Esophagus squamous epithelium (tissue), 5 donors: Measurements from ENCODE around the gene AK9. TPM values are rescaled to one million over a fixed set of nuclear protein-coding genes. Genes with fewer than 3 reads are reported as not detected.

Experiments used
- DNase-seq: peaks from one replicate; lab custom pipeline; 2025; lab: John Stamatoyannopoulos, UW
- H3K27ac ChIP-seq, 4 donors: fragments of 200-600 bp; sonication (generic); one replicate each; pipeline ENCODE4 v1.5.1; 2016 to 2019; ENCODE audit warnings: mild to moderate bottlenecking in 1 of 4
- H3K27me3 ChIP-seq, 4 donors: fragments of 200-600 bp; sonication (generic); 1 replicate in 3 of 4; 2 replicates in 1 of 4; pipeline versions ENCODE4 v1.5.1 to v1.6.0; 2017 to 2021; ENCODE audit warnings: antibody characterized with exemption in 1 of 4
- H3K36me3 ChIP-seq, 3 donors: fragments of 200-600 bp; sonication (generic); one replicate each; pipeline ENCODE4 v1.5.1; 2016 to 2019
- H3K4me1 ChIP-seq, 3 donors: fragments of 200-600 bp; sonication (generic); one replicate each; pipeline ENCODE4 v1.5.1; 2017 to 2019
- H3K4me3 ChIP-seq, 4 donors: fragments of 200-600 bp; sonication (generic); 1 replicate in 3 of 4; 2 replicates in 1 of 4; pipeline ENCODE4 v1.5.1; 2016 to 2019; ENCODE audit warnings: mild to moderate bottlenecking in 2 of 4, moderate library complexity in 1 of 4
- H3K9me3 ChIP-seq, 3 donors: fragments of 200-600 bp; sonication (generic); one replicate each; pipeline ENCODE4 v1.5.1; 2016 to 2019
- POLR2A ChIP-seq, 4 donors: fragments of 450-650 bp; IDR thresholded peaks; one replicate each; pipeline ENCODE4 v1.6.1; 2017; ENCODE audit warnings: antibody characterized with exemption in 4 of 4, mild to moderate bottlenecking in 4 of 4, moderate library complexity in 3 of 4
- WGBS, 2 donors: methylation state at CpG; one replicate each; pipeline ENCODE4 v1.1.5; 2018; 5-methylcytosine and 5-hydroxymethylcytosine counted together
- intact Hi-C: fragments of 100-400 bp; cut with DNase I; formaldehyde crosslinking; loops from one replicate; pipeline ENCODE4 v1.15.0; 2022
- total RNA-seq, 4 donors: library from RNA; depleted of rRNA; stranded (reverse); fragments of >200 nt; gene quantifications; one replicate each; pipeline ENCODE4 v1.1.0, GENCODE V29; 2016
- TF ChIP-seq, protein P1 (sequence below), 6 experiments: fragments of 450-650 bp in 4 of 6; fragments of 200-600 bp in 2 of 6; sonication (generic) in 2 of 6; IDR thresholded peaks; one replicate each; pipeline ENCODE4 v1.5.1; 2016 to 2019; ENCODE audit warnings: antibody characterized with exemption in 6 of 6, mild to moderate bottlenecking in 4 of 6, moderate library complexity in 4 of 6
- donor health status: DM: yes; HTN: yes; CAD: no.

AK9 gene
- total RNA-seq, 4 donors from 2014 or later = 2.8 to 9.0 (median 3.2) TPM

DNA sequence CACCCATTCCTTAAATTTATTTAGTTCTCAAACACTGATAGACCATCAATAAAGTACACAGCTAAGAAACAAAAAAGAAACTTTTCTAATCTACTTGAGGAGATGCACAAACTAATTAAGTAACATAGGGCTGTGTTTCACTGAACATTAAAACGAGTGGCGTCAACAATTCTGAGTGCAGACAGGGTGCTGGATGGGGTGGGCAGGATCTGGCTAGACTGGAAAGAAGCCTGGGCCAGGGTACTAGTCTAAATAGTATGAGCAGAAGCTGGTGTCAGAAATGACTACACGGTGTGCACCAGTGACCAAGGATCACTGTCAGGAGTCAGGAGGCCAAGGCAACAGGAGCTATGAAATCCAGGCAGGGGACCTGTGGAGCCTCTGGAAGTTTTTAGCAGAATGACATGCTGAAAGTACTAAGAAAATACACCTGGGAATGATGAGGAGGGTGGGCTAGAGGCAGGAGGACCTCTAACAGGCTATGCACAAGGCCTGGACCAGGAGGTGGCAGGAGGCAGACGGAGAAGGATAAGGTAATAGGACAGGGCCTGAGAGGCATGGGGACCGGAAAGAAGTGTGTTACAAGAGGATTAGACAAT is 221.3 kb downstream of the AK9 start:
- TF ChIP-seq, protein P1, sequence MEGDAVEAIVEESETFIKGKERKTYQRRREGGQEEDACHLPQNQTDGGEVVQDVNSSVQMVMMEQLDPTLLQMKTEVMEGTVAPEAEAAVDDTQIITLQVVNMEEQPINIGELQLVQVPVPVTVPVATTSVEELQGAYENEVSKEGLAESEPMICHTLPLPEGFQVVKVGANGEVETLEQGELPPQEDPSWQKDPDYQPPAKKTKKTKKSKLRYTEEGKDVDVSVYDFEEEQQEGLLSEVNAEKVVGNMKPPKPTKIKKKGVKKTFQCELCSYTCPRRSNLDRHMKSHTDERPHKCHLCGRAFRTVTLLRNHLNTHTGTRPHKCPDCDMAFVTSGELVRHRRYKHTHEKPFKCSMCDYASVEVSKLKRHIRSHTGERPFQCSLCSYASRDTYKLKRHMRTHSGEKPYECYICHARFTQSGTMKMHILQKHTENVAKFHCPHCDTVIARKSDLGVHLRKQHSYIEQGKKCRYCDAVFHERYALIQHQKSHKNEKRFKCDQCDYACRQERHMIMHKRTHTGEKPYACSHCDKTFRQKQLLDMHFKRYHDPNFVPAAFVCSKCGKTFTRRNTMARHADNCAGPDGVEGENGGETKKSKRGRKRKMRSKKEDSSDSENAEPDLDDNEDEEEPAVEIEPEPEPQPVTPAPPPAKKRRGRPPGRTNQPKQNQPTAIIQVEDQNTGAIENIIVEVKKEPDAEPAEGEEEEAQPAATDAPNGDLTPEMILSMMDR (IDR thresholded peaks at IDR 0.05) = no peak
- no peak for TF ChIP-seq POLR2A (IDR thresholded peaks at IDR 0.05)
- intact Hi-C loops = no loop called here
- DNase-seq = no peak
- no peaks in the 10 kb centered on the region for H3K4me1 ChIP-seq
- H3K36me3 ChIP-seq = peaks cover 0 to 100% (median 34%) of the 10 kb centered on the region in 3 donors
- H3K27ac ChIP-seq = no peak overlapping the region
- H3K27me3 ChIP-seq = no peaks in the 10 kb centered on the region
- H3K9me3 ChIP-seq = no peaks in the 10 kb centered on the region
- H3K4me3 ChIP-seq = no peak overlapping the region
- WGBS, 2 donors = 89 to 90% methylated on average over 5 of the region's 5 CpGs

DNA sequence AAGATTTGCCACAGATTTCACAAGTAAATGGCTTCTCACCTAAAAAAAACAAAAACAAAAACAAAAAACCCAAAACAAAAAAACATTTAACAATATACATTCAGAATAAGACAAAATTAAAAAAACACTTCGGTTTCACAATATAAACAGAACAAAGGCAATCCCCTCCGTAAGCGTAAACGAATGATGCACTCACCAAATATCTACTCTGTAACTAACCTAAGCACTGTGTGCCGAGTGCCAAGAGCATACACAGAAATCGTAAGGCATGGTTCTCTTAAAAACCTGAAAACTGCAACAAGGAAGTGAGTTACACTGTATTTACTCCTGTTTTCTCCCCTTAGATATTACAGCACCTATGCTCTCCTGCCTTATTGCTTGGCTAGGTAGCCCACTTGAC is 223.3 kb downstream of the AK9 start:
- intact Hi-C loops = no loop called here
- Histone ChIP-seq H3K27me3 (no peaks in the 10 kb centered on the region), H3K9me3 (no peaks in the 10 kb centered on the region), H3K36me3 (peaks cover 0 to 98% (median 32%) of the 10 kb centered on the region in 3 donors), H3K4me1 (no peaks in the 10 kb centered on the region), H3K4me3 (no peak overlapping the region), H3K27ac (no peak overlapping the region)
- TF ChIP-seq POLR2A (IDR thresholded peaks at IDR 0.05) = no peak
- TF ChIP-seq, protein P1 (IDR thresholded peaks at IDR 0.05) = no peak
- no peak for DNase-seq
- 80 to 82% methylated on average over 6 of the region's 6 CpGs for WGBS, 2 donors

DNA sequence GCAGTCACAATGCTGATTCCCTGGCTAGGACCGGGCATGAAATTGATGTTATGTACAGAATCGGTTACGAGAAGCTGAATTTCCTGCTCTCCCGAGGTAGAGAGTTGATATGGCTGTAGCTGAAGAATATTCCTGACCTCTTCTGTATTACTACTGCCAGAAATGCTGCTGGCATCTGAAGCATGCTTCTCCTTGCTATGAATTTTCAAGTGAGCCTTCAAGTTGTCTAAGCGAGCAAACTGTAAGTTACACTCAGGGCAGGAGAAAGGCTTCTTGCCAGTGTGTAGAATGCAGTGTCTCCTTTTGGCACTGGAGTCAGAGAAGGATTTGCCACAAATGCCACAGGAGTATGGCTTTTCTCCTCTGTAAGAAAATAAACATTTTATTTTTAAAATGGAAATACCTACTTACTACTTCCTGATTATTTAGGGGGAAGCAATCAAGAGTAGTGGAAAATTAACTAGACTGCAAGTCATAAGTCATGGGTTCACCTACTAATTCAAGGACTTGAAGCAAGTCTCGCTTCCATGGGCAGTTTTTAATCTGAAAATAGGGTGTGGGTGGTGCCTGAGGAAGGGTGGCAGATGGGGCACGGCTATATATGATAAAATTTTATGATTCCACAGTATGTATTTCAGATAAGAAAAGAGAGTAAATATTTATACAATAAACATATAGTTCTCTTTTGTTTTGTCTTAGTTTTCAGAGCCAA is 224.6 kb downstream of the AK9 start:
- Histone ChIP-seq H3K27ac (no peak overlapping the region), H3K27me3 (no peaks in the 10 kb centered on the region), H3K9me3 (no peaks in the 10 kb centered on the region), H3K36me3 (peaks cover 0 to 98% (median 25%) of the 10 kb centered on the region in 3 donors), H3K4me1 (peaks cover 0 to 10% (median 0%) of the 10 kb centered on the region in 3 donors), H3K4me3 (no peak overlapping the region)
- intact Hi-C loops = no loop called here
- TF ChIP-seq, protein P1 (IDR thresholded peaks at IDR 0.05) = no peak
- TF ChIP-seq POLR2A (IDR thresholded peaks at IDR 0.05) = no peak
- WGBS, 2 donors = 79 to 85% methylated on average over 7 of the region's 7 CpGs
- DNase-seq = no peak

DNA sequence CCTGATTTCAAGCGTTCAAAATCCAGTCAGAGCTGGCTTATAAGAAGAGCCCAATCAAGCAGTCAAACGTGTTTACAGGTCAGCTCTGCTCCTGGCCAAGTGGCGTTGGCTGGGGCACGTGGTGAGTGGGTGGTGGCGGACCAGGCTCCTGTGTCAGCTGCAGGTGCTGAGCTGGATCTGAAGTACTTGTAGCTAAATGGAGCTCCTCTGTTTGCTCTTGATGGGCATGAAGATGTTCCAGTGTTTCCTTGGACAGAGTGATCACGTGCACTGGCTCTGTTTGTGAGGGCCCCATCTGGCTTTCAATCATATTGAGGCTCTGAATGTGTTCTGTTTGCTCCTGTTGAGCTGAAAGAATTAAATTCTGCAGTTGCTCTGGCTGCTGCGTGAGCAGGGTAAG is 225.2 kb downstream of the AK9 start:
- no peak for DNase-seq
- intact Hi-C loops = no loop called here
- H3K9me3 ChIP-seq = no peaks in the 10 kb centered on the region
- H3K4me1 ChIP-seq = peaks cover 0 to 11% (median 0%) of the 10 kb centered on the region in 3 donors
- H3K4me3 ChIP-seq = no peak overlapping the region
- WGBS, 2 donors = 74 to 84% methylated on average over 6 to 7 of the region's 7 CpGs
- TF ChIP-seq POLR2A (IDR thresholded peaks at IDR 0.05) = no peak
- TF ChIP-seq, protein P1 (IDR thresholded peaks at IDR 0.05) = no peak
- no peak overlapping the region for H3K27ac ChIP-seq
- H3K27me3 ChIP-seq = no peaks in the 10 kb centered on the region
- peaks cover 0 to 96% (median 23%) of the 10 kb centered on the region in 3 donors for H3K36me3 ChIP-seq
